GM21529 (cell line): ENCODE results near the gene SLC36A3.
"Not testable (repeated sequence)": the region's sequence is repeated elsewhere in the genome, so short reads cannot be mapped to it uniquely, and the experiment has no call there.

Source experiments
- ATAC-seq: cut with Tn5 transposase; IDR thresholded peaks from one replicate; pipeline ENCODE4 v1.9.1; 2021; ENCODE audit not compliant: unreplicated experiment

The SLC36A3 gene

GRCh38 chr5:151309266-151309665 lies 5.7 kb upstream of the SLC36A3 start:
- ATAC-seq = not testable (repeated sequence)

- ATAC-seq = no peak
Observed at GRCh38 chr5:151298063-151298855, 5.3 kb downstream of the SLC36A3 start.

- no peak for ATAC-seq
Observed at GRCh38 chr5:151296974-151297373, 6.6 kb downstream of the SLC36A3 start.

GRCh38 chr5:151296478-151296830 lies 7.1 kb downstream of the SLC36A3 start:
- no peak for ATAC-seq

DNA sequence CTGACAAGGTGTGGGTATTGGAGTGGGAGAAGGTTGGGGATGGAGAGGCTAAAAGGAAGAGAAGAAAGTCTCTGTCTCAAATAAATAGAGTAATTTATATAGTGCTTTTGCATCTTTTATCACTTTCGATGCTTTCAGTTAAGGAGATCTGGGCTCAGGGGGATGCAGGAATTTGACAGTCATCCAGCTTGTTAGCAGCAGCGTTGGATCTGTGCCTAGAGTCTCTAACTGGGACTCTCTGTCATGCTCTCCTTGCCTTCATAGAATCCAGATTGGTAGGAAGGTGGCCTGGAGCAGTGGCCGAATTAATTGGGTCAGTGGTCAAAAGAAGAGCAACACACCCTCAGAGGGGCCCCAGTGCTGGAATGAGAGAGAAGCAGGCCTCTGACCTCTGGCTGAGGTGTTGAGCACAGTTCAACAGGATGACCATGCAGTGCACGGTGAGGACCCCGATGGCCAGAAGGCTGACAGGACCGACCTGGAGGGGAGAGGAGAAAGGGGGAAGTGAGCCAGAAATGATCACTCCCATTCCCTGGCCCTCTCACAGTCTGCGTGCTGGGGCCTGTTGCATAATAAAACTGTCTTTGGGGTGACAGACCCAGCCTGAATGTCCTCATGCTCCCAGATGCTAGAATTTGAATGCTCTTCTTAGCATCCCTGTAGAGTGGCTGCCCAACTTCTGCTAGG lies 7.6 kb downstream of the SLC36A3 start:
- no peak for ATAC-seq

DNA sequence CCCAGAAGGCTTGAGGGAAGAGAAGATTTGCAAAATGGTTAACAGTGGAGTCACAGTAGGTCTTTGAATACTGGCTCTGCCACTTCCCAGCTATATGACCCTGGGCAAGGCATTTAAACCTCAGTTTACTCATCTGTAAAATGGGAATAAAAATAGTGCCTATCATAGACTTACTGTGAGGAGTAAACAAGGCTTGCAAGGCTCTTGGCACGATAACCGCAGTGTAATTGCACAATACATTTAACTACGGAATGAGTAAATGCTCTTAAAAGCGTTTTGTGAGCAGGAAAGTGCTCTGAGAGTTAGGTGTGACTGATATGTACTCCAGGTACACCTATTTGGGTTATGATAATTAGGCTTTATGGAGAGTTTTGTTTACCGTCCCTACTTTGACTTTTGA lies 8.4 kb downstream of the SLC36A3 start:
- no peak for ATAC-seq

GRCh38 chr5:151293624-151294023 lies 9.9 kb downstream of the SLC36A3 start:
- no peak for ATAC-seq

DNA sequence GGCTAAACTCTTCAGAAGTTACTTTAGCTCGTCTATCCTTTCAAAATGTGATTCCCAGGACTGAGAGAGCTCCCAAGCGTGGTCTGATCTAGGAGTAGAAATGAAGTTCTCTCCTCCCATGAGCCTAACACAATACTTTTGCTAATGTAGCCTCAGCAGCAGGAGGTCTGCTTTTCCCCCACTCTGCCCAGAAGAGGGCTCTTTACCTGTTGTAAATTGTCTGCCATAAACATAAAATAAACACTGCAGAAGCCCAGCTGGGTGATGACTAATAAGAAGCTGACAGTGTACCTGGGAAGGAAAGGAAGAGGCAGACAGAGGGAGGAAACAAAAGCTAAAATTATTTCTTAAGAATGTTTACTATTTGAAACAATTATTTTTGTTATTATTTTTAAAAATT lies 15.4 kb downstream of the SLC36A3 start:
- peak; percentile 73 for ATAC-seq

- no peak for ATAC-seq
Observed at GRCh38 chr5:151286246-151286645, 17.3 kb downstream of the SLC36A3 start.

- no peak for ATAC-seq
Observed at GRCh38 chr5:151285683-151286082, 17.9 kb downstream of the SLC36A3 start.

DNA sequence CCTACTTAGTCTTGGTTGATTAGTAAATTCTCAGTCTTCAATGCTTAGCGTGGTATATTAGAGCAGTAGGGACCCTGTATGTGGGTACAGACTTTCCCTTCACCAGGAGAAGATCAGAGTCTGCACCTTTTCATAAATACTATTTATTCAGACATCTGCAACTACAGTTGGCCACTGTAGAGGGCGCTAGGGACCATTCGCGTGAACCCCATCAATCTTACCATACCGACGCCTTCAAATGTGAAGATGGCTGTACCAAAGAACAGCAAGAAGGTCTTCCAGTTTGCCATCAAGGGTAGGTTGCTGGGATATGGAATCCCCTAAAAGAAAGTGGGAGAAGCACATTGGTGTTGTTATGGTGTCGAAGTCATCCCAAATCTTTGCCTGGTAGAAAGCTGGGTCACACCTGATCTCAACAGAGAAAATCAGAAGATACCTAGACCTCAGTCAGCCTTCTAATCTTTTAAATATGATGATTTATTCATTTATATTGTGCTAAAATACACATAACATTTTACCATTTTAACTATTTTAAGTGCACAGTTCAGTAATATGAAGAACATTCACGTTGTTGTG lies 19.1 kb downstream of the SLC36A3 start:
- ATAC-seq = no peak

DNA sequence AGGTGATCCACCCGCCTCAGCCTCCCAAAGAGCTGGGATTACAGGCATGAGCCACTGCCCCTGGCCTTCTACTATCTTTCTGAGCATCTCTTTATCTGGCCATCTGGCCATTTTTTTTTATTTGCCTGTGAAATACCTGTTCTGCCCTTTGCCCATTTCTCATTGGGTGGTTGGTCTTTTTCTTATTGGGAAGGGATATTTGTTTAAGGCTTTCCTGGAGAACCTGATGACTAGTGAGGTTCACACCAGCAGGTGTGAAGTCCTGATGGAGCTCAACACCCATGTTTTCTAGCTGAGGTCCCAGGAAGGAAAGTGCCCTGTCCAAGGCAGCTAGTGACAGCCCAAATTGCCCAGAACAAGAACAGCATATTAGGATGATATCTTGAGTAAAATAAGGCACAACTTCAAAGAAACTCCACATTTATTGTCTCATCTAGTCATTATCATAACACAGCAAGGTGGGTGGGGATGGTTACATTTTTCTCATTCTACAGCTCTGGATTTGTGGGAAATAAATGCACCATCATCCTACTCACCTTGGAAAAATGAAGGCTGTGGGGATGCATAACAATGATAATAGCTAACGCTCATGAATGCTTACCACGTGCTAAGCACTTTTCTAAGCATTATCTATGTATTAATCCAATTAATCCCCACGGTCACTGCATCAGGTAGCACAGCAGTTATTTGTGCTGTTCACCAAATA lies 20.3 kb downstream of the SLC36A3 start:
- ATAC-seq = no peak

DNA sequence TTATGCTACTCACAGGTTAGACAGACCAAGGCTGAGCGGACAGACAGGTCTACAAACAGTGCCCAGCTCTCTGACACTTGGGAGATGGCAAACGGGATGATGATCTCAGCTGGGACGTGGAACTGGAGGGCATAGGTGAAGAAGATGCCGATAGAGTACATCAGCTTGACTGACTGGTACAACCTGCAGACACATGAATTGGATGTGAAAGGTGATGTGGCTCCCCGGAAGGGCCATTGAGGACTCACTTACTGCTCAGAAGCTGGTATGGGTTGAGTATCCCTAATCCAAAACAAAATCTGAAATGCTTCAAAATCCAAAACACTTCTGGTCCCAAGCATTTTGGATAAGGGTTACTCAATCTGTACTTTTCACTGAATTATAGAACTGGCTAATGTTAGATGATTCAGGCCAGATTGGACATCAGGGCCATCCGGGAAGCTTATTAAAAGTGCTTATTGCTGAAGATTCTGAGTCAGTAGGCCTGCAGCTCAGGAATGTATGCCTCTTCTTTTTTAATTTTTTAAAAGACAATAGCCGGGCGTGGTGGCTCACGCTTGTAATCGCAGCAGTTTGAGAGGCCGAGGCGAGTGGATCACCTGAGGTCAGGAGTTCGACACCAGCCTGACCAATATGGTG lies 22.4 kb downstream of the SLC36A3 start:
- ATAC-seq = no peak

GRCh38 chr5:151280443-151280842 lies 23.1 kb downstream of the SLC36A3 start:
- no peak for ATAC-seq

DNA sequence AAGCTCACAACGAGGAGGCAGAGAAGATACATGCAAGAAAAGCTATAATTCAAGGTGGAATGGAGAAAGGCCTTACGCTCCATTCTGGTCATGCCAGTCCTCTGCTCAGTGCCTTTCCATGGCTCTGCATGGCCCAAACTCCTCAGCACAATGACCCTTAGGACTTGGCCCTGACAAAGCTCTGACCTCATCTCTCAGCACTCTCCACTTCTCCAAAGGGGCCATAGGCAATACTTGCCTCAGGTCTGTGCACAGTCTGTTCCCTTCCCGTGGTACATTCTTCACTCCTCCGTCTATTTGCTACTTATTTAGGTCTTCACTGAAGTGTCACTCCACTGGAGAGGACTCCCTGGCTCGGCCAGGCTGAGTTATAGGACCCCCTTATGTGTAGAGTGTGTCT lies 24.7 kb downstream of the SLC36A3 start:
- ATAC-seq = no peak

DNA sequence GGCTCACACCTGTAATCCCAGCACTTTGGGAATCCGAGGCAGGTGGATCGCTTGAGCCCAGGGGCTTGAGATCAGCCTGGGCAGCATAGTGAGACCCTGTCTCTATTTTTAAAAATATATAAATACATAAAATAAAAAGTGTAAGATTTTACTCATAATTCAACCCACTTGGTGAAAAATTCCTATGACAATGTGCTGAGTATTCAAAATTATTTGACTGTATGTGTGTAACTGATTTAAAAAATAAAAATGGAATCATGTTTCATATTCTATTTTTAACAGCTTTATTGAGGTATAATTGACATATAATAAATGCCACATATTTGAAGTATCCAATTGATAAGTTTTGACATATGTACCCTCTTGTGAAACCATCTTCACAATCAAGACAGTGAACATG lies 27.8 kb downstream of the SLC36A3 start:
- ATAC-seq = no peak

GRCh38 chr5:151274666-151275065 lies 28.9 kb downstream of the SLC36A3 start:
- no peak for ATAC-seq

DNA sequence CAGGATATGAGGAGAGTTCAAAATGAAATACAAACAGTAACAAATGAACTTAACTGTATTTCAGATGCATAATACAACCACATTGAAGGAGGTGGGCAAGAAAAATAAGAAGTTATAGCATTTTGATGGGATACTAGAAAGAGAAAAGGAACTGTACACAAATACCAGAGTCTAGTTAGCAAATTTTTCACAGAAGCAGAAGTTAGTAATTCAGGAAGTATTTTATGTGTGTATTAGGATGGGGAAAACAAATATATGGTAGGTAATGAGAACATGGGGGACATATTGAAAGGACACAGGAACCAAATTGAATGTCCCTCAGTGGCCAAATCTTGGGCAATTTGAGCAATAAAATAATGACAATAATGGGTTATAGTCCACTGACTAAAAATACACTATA lies 32.2 kb downstream of the SLC36A3 start:
- ATAC-seq = no peak

GRCh38 chr5:151270599-151270998 lies 33.0 kb downstream of the SLC36A3 start:
- ATAC-seq = peak; percentile 93

- no peak for ATAC-seq
Observed at GRCh38 chr5:151267491-151268260, 35.9 kb downstream of the SLC36A3 start.
